Measurements from ENCODE around the gene SLC16A7.
A peak's percentile ranks its signal among the peaks of the same experiment; 100 is the strongest.

SLC16A7 gene

GRCh38 chr12:59733200-59733599 lies 137.4 kb downstream of the SLC16A7 start:
- TF ChIP-seq CTCF (IDR thresholded peaks at IDR 0.05; ENCODE audit: extremely low read depth, missing control alignments): no peak
- DNase-seq (ENCODE audit: low spot score): no peak

GRCh38 chr12:59734371-59734770 lies 138.5 kb downstream of the SLC16A7 start:
- DNase-seq (ENCODE audit: low spot score): no peak
- no peak for TF ChIP-seq CTCF (IDR thresholded peaks at IDR 0.05; ENCODE audit: extremely low read depth, missing control alignments)

DNA sequence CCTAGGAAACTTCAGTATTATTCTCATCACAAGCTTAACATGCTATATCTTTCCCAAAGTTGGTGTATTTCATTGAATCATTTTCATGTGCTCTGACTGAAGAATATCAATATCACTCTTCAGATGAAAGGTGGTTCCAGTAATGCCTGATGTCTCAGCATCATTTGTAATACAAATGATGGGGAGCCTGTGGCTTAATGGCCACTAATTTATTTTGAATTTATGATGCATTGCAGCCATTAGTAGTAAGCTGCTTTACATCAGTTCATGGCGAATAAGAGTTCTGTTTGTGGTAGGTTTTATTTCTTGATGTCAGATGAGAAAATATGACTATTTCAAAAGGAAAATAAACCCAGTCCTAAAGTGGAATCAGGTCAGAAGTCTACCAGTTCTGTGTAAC lies 139.4 kb downstream of the SLC16A7 start:
- no peak for TF ChIP-seq CTCF (IDR thresholded peaks at IDR 0.05; ENCODE audit: extremely low read depth, missing control alignments)
- DNase-seq (ENCODE audit: low spot score): no peak

DNA sequence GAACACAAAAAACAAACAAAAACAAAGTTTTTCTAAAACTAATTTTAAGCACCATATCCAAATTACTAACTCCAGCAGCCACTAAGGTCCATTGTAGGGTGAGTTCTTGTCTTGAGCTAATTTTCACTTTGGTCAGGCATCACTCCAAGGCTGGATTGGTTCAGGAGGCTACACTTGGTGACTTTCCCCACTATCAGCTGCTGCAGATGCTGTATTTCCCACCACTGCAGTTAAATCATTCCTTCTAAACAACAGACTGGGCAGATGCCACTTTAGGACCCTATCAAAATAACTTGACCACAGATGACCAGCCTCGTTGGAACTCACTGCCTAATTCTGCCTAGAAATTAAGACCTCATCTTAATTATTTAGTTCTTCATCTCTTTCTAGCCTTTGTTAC lies 140.5 kb downstream of the SLC16A7 start:
- no peak for DNase-seq (ENCODE audit: low spot score)
- no peak for TF ChIP-seq CTCF (IDR thresholded peaks at IDR 0.05; ENCODE audit: extremely low read depth, missing control alignments)

- DNase-seq (ENCODE audit: low spot score): no peak
- no peak for TF ChIP-seq CTCF (IDR thresholded peaks at IDR 0.05; ENCODE audit: extremely low read depth, missing control alignments)
Observed at GRCh38 chr12:59736786-59737185, 141.0 kb downstream of the SLC16A7 start.

DNA sequence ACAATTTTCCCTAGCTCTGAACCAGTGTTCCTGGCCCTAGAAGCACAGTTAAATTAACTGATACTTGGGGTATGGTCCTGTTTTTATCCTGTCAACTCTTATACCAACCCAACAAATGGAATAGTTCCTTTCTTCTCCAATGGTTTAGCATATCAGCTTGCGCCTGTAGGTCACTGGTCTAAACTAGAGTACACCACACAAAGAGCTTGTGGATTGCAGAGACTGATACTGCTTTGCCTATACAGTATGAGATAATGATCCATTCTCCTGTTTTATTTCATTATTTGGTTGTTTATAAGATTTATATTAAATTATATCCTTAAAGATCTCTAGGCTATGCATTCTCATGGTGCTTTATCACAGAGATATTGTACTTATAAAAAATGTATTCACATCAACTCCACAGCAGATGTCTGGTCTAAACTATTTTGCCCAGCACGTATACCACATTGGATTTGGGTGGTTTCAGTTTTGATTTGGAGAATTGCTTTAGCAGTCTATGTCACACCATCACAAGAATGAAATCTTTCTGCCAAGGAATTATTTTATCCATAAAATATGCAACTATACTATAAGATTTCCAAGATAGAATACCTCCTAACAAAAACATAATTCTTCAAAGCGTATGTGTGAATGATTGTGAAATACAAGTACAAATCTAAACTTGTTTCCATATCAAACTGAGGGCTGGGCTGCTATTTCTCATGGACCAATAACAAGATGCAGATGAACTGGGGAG lies 142.1 kb downstream of the SLC16A7 start:
- TF ChIP-seq CTCF (IDR thresholded peaks at IDR 0.05; ENCODE audit: extremely low read depth, missing control alignments): peak; percentile 5
- DNase-seq (ENCODE audit: low spot score): no peak

- no peak for TF ChIP-seq CTCF (IDR thresholded peaks at IDR 0.05; ENCODE audit: extremely low read depth, missing control alignments)
- no peak for DNase-seq (ENCODE audit: low spot score)
Observed at GRCh38 chr12:59742841-59743240, 147.0 kb downstream of the SLC16A7 start.
